Measurements from ENCODE around the gene ATG2B.

Gene ATG2B

GRCh38 chr14:96403409-96403808 lies 40.3 kb upstream of the ATG2B start:
- Histone ChIP-seq H3F3A (ENCODE audit: low read depth) (no peaks in the 10 kb centered on the region), H3K79me2 (ENCODE audit: insufficient read depth, low read length) (no peaks in the 10 kb centered on the region), H3K27me3 (ENCODE audit: insufficient read depth, low read length, poor library complexity, severe bottlenecking) (no peaks in the 10 kb centered on the region), H3K9ac (ENCODE audit: low read depth, low read length, poor library complexity, severe bottlenecking) (no peak overlapping the region), H3K4me1 (ENCODE audit: insufficient read depth, low read length, poor library complexity, severe bottlenecking) (peaks cover 11% of the 10 kb centered on the region), H2AFZ (ENCODE audit: low read length) (no peak overlapping the region), H3K9me2 (replicated peaks; ENCODE audit: low read depth, low read length) (no peaks in the 10 kb centered on the region), H4K20me1 (ENCODE audit: insufficient read depth, low read length, poor library complexity, severe bottlenecking) (no peaks in the 10 kb centered on the region), H3K4me3 (ENCODE audit: low read length, poor library complexity, severe bottlenecking) (no peak overlapping the region), H3K9me3 (ENCODE audit: insufficient read depth, low read depth, low read length) (no peaks in the 10 kb centered on the region), H3K4me2 (ENCODE audit: low read depth, low read length, poor library complexity, severe bottlenecking) (no peak overlapping the region), H3K36me3 (ENCODE audit: insufficient read depth, low read length) (no peaks in the 10 kb centered on the region)
- no peak for TF ChIP-seq CTCF (conservative IDR thresholded peaks at IDR 0.05; ENCODE audit: low read length)
- no peak for TF ChIP-seq EZH2phosphoT487 (IDR thresholded peaks at IDR 0.05; ENCODE audit: borderline replicate concordance)

GRCh38 chr14:96400495-96400894 lies 37.4 kb upstream of the ATG2B start:
- Histone ChIP-seq H3K27me3 (ENCODE audit: insufficient read depth, low read length, poor library complexity, severe bottlenecking) (no peaks in the 10 kb centered on the region), H3K4me1 (ENCODE audit: insufficient read depth, low read length, poor library complexity, severe bottlenecking) (peaks cover 2% of the 10 kb centered on the region), H3K4me2 (ENCODE audit: low read depth, low read length, poor library complexity, severe bottlenecking) (no peak overlapping the region), H3F3A (ENCODE audit: low read depth) (no peaks in the 10 kb centered on the region), H2AFZ (ENCODE audit: low read length) (no peak overlapping the region), H3K79me2 (ENCODE audit: insufficient read depth, low read length) (no peaks in the 10 kb centered on the region), H4K20me1 (ENCODE audit: insufficient read depth, low read length, poor library complexity, severe bottlenecking) (no peaks in the 10 kb centered on the region), H3K36me3 (ENCODE audit: insufficient read depth, low read length) (no peaks in the 10 kb centered on the region), H3K9ac (ENCODE audit: low read depth, low read length, poor library complexity, severe bottlenecking) (no peak overlapping the region), H3K9me3 (ENCODE audit: insufficient read depth, low read depth, low read length) (no peaks in the 10 kb centered on the region), H3K4me3 (ENCODE audit: low read length, poor library complexity, severe bottlenecking) (no peak overlapping the region), H3K9me2 (replicated peaks; ENCODE audit: low read depth, low read length) (no peaks in the 10 kb centered on the region)
- no peak for TF ChIP-seq CTCF (conservative IDR thresholded peaks at IDR 0.05; ENCODE audit: low read length)
- no peak for TF ChIP-seq EZH2phosphoT487 (IDR thresholded peaks at IDR 0.05; ENCODE audit: borderline replicate concordance)

GRCh38 chr14:96399405-96399804 lies 36.3 kb upstream of the ATG2B start:
- Histone ChIP-seq H3F3A (ENCODE audit: low read depth) (no peaks in the 10 kb centered on the region), H3K4me3 (ENCODE audit: low read length, poor library complexity, severe bottlenecking) (no peak overlapping the region), H3K27me3 (ENCODE audit: insufficient read depth, low read length, poor library complexity, severe bottlenecking) (no peaks in the 10 kb centered on the region), H3K4me1 (ENCODE audit: insufficient read depth, low read length, poor library complexity, severe bottlenecking) (no peaks in the 10 kb centered on the region), H3K4me2 (ENCODE audit: low read depth, low read length, poor library complexity, severe bottlenecking) (no peak overlapping the region), H3K36me3 (ENCODE audit: insufficient read depth, low read length) (no peaks in the 10 kb centered on the region), H3K9me3 (ENCODE audit: insufficient read depth, low read depth, low read length) (no peaks in the 10 kb centered on the region), H3K9me2 (replicated peaks; ENCODE audit: low read depth, low read length) (no peaks in the 10 kb centered on the region), H4K20me1 (ENCODE audit: insufficient read depth, low read length, poor library complexity, severe bottlenecking) (no peaks in the 10 kb centered on the region), H3K79me2 (ENCODE audit: insufficient read depth, low read length) (no peaks in the 10 kb centered on the region), H3K9ac (ENCODE audit: low read depth, low read length, poor library complexity, severe bottlenecking) (no peak overlapping the region), H2AFZ (ENCODE audit: low read length) (no peak overlapping the region)
- no peak for TF ChIP-seq CTCF (conservative IDR thresholded peaks at IDR 0.05; ENCODE audit: low read length)
- TF ChIP-seq EZH2phosphoT487 (IDR thresholded peaks at IDR 0.05; ENCODE audit: borderline replicate concordance) = no peak

All from Loucy (cell line).